Stimulated activated CD8-positive, alpha-beta memory T cell treated with anti-CD3 and anti-CD28 coated beads, Interleukin-15, amount 100 ng/mL, for 24 hours (primary cell): ENCODE results near the gene TLE4.
"Not testable (repeated sequence)": the region's sequence is repeated elsewhere in the genome, so short reads cannot be mapped to it uniquely, and the experiment has no call there.

Experiments
- DNase-seq: peaks from one replicate; pipeline ENCODE4 v3.0.0-alpha.2; 2020; ENCODE audit warnings: low read depth

TLE4 gene

GRCh38 chr9:79571309-79572031, at the start of gene TLE4:
TLE4 (plus strand) TSS chr9:79571965; CDS start chr9:79572791, 826 bp downstream.
- DNase-seq: peak; percentile 98

GRCh38 chr9:79522793-79523192, 49.0 kb upstream of the TLE4 start:
- no peak for DNase-seq

DNA sequence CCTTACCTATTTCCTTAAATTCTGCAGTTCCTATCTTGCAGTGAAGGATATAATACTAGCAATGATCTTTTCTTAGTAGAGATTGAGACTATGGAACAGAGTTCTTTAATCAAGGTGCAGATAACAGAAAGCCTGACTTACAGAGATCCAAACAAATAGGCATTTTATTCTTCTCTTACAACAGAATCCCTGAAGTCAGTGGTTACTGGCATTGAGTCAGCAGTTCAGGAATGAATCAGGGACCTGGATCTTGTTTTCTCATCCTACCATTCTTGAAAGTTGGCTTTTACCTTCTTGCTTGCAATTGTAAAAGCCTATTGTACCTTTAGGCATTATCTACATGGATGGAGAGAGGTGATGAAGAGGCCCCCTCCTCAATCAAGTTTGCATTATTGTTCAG, 47.5 kb upstream of the TLE4 start:
- DNase-seq: no peak

DNA sequence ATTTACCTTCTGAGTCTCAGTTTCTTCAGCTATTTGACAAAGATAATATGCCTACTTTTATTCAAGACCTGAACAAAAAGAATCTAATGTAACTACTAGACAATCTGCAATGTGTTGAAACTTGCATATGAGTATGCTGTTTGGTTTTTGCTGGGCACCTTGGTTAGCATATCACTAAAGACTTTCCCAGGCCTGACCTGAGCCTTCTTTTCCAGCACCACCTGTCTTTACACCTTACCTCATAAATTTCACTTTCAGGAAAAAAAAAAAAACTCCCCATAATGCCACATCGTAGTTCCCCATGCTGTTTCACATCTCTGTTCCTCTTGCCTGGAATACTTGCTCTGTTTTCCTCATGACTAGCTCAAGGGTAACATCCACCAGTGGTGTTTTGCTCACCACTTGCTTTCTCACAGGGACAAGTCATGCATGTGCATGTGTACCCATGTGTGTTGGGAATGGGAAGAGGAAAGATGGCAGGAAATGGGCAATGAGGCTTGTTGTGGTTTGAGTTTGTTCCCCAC, 45.6 kb upstream of the TLE4 start:
- DNase-seq: no peak

GRCh38 chr9:79535534-79535933, 36.2 kb upstream of the TLE4 start:
- no peak for DNase-seq

DNA sequence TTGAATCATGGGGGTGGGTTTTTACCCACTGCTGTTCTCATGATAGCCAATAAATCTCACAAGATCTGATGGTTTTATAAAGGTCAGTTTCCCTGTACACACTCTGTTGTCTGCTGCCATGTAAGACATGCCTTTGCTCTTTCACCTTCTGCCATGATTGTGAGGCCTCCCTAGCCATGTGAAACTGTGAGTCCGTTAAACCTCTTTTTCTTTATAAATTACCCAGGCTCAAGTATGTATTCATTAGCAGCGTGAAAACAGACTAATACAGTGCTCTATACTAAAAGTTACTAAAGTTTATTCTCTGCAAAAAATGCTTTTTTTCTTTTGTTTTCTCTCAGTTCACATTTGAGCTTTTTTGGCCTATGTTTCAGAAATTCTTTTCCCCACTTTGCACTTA, 33.9 kb upstream of the TLE4 start:
- no peak for DNase-seq

GRCh38 chr9:79542735-79543620, 28.8 kb upstream of the TLE4 start:
- no peak for DNase-seq

- DNase-seq: not testable (repeated sequence)
Observed at GRCh38 chr9:79544375-79544774, 27.4 kb upstream of the TLE4 start.

- DNase-seq: no peak
Observed at GRCh38 chr9:79551586-79551985, 20.2 kb upstream of the TLE4 start.

DNA sequence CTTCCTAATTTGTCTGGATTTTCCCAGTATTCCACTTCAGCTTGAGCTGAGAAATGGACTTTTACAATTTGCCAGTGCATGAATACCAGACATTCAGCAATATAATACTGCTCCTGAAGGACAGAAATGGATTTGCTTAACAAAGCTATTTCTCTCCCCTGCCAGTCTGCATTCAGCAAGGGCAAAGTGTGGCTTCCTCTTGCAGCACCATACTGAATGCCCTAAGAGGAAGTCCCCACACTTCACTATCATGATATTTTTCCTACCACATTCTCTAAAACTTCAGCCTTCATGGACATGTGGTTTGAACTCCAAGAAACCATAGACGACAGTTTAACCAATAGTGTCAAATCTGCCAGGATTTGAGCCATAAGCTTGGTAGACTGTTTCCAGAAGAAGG, 19.8 kb upstream of the TLE4 start:
- no peak for DNase-seq

DNA sequence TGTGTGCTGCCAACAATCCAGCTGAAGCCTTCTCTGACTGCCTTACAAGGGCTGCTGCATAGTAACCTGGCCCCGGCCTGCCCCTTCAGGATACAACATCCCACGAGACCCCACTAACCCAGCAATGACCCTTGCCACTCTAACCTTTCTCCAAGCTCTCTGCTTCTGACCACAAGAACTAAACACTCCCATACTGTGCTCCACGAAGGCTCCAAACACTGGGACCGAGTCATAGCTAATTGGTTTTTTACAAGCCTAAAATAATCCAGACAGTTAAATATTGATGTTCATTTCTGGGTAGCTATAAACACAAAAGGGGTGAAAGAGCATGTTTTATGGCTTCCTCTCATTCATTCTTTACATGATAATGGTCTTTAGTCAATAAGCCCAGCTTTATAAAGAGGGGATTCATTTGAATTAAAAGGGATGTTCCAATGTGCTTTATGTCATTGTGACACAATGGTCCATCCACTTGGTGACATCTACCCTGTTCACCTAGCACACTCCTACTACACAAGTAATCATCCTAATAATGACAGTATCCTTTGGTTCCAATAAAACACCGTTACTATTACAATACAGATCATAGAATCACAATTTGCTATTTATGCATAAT, 16.2 kb upstream of the TLE4 start:
- no peak for DNase-seq

DNA sequence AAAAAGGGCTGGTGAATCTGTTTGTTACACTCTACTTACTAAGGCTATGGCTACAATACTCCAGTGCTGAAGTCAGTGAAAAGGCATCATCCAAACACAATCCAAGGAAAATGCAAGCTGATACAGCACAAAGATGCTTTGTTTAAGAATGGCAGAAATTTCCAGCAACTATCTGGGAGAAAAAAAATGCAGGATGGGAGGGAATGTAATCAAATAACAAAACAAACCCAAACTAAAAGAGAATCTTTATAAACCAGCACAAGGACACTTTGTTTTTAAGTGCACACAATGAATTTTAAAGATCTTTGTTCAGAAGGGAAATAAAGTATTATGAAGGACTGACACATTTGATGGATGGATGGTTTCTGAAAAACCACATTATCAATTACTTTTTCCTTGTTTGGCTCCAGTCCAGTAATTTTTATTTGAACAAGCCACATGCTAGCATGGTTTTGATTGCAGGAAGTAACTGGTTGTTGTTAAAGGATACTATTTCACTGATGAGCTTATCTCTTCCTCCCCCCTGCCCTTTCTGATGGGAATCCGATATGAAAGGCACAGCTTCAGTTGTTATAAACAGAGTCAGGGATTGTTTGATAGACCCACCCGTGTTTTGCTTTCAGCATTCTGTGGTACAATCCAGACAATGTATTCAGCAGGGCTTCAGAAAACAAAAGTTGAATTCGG, 12.1 kb upstream of the TLE4 start:
- DNase-seq: no peak

- no peak for DNase-seq
Observed at GRCh38 chr9:79562749-79563386, 8.9 kb upstream of the TLE4 start.

GRCh38 chr9:79564105-79564504, 7.7 kb upstream of the TLE4 start:
- DNase-seq: no peak

- no peak for DNase-seq
Observed at GRCh38 chr9:79565245-79565644, 6.5 kb upstream of the TLE4 start.

GRCh38 chr9:79567671-79568098, 4.1 kb upstream of the TLE4 start:
- no peak for DNase-seq

- DNase-seq: no peak
Observed at GRCh38 chr9:79568337-79569101, 3.2 kb upstream of the TLE4 start.

- DNase-seq: no peak
Observed at GRCh38 chr9:79569814-79570447, 1.8 kb upstream of the TLE4 start.

GRCh38 chr9:79570448-79571308, 1.1 kb upstream of the TLE4 start:
- DNase-seq: peak; percentile 15
